Fibroblast of skin of abdomen (primary cell): Measurements from ENCODE around the gene GNG7.
"Not testable (repeated sequence)": the region's sequence is repeated elsewhere in the genome, so short reads cannot be mapped to it uniquely, and the experiment has no call there.

Experiments
- DNase-seq: peaks from one replicate; pipeline ENCODE4 v3.0.0-alpha.2; 2013

Gene GNG7

DNA sequence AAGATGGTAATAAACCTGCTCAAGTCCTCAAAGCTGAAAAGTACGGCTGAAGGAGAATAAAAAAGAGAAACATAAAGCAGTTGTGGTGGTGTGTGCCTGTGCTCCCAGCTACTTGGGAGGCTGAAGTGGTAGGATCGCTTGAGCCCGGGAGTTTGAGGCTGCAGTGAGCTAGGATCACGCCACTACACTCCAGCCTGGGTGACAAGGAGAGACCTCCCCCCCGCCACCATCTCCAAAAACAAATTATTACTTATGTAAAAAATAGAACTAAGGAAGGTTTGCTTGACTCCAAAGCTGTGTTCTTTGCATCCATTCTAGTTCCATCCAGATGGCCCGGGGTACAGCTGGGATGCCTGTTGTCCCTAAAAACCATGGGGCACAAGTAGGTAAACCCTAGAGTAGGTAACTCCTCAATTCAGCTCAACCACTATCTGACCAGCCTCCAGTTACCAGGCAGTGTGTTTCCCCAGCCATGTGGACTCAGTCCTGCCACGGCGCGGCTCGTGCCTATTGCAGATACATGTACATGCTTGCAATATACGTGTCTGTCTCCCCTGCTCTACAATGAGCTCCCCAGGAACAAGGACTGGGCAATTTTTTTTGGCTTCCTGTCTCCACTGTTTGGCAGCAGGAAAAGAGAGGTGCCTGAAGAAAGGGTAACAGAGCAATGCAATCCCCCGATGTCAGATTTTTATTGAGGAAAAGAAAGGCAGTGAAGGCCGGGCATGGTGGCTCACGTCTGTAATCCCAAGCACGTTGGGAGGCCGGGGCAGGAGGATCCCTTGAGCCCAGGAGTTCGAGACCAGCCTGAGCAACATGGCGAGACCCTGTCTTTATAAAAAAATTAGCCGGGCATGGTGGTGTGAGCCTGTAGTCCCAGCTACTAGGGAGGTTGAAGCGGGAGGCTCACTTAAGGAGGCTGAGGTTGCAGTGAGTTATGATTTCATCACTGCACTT lies 101.3 kb downstream of the GNG7 start:
- DNase-seq, result no peak

DNA sequence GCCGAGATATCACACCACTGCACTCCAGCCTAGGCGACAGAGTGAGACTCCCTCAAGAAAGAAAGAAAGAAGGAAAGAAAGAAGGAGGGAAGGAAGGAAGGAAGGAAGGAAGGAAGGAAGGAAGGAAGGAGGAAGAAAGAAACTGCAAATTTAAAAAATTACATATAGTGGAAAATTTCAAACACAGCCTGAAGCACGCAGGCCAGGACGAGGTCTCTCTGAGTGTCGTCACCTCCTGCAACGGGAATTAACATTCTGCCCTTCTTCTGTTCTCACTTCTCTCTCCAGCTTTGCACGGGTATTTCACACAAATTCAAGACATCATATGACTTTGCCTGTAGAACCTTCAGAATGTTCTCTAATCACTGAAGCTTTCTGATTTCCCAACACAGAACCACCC lies 108.2 kb downstream of the GNG7 start:
- DNase-seq, result no peak

DNA sequence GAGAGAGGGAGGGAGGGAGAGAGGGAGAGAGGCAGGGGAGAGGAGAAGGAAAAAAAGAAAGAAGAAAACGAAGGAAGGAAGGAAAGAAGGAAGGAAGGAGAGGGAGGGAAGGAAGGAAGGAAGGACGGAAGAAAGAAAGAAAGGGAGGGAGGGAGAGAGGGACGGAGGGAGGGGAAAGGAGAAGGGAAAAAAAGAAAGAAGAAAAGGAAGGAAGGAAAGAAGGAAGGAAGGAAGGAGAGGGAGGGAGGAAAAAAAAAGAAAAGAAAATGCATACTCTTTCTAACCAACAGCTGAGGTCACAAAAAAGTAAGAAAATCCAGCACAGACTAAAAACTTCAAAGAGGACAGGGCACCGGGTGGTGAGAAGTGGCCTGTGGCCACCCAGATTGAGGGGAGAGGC lies 109.7 kb downstream of the GNG7 start:
- DNase-seq, result no peak

DNA sequence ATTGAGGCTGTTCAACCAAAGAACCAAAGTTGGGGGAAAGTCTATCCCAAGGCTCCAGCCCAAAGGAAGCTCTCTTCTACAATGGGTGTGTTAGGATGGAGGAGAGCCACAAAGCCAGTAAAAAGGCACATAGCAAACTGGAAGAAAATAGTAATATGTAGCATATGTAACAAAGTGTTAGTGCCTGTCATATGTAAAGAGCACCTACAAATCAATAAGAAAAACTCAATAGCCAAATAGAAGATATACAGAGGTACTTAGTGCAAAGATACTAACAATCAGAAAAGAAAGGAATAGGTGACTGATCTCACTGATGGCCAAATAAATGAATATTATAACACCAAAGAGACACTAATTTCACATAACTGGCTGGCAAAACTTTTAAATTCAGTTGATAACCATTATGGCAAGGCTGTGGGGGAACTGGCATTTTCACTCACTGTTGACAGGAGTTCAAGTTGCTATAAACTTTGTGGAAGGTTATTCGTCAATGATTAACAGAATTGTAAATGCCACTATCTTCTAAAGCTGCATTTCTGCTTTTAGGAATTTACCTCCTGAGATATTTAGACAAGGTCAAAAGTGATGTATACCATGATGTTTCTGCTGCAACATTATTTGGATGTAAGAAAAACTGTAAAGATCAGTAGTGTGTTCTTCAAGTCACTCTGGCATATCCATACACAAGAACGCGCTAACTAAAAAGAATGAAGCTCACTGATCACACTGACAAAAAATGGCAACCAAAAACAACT lies 110.8 kb downstream of the GNG7 start:
- DNase-seq, result no peak

DNA sequence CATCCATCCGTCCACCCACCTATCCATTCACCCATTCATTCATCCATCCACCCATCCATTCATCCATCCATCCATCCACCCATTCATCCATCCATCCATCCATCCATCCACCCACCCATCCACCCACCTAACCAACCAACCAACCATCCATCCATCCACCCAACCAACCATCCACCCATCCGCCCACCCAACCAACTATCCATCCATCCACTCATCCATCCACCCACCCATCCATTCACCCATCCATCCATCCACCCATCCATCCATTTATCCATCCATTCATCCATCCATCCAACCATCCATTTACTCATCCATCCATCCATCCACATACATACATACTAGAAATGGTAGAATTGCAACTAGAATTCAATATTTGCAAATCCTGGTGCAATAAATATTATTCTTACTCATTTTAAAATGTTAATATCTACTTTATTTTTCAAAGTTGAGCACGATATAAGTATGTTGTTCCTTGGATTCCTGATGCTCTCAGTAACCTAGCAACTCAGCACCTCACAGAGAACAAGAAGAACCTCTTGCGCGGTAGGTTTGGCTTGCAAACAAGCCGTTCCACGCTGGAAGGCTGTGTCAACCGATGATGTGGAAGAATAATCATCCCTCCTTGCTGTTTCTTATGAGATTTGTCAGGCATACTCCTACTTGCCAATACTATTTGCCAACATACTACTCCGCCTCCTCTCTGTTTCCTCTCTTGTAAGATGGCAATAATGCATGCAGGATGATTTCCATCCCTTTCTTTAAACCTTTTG lies 111.7 kb downstream of the GNG7 start:
- no peak for DNase-seq

DNA sequence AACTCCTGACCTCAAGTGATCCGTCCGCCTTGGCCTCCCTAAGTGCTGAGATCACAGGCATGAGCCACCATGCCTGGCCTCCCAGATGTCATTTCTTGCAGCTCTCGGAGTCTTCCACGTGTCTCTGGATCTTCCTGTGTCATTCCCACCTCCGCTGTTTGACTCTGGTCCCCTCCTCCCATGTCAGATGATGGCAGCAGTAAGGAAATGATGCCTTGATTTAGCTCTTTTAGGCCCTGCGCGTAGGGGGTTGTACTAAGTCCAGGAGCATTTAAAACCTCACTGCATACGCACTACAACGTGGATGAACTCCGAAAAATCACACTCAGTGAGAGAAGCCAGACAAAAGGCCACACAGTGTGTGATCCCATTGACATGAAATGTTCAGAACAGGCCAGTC lies 113.1 kb downstream of the GNG7 start:
- DNase-seq, result no peak

DNA sequence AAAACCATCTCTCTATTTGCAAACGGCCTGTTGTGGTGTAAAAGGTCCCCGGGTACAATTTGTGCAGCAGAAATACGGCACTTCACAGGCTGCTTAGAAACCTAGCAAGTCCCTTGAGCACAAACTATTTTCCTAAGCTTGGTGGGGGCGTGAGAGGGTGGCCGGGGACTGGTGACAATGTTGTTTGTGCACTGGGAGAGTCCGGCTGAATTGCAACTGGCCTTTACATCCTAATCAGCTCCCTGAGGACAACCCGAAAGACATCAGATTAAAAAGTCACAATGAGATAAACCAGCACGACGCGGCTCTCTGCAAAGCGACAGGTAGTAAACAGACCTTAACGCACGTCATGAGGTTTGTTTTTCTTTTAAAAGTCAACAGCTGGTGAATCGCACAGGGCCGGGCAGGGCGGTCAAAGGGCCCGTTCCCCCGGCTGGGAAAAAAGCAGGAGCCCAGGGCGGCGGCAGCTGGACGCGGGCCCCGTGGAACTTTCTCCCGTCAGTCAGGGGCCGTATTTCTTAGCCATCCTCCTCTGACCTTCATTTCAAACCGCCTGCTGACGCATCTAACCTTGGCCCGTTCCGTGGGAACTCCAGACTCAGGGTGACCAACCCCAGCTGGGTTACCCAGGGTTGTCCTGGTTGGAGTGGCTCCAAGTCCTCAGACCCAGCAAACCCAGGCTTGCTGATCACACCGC lies 114.3 kb downstream of the GNG7 start:
- no peak for DNase-seq

DNA sequence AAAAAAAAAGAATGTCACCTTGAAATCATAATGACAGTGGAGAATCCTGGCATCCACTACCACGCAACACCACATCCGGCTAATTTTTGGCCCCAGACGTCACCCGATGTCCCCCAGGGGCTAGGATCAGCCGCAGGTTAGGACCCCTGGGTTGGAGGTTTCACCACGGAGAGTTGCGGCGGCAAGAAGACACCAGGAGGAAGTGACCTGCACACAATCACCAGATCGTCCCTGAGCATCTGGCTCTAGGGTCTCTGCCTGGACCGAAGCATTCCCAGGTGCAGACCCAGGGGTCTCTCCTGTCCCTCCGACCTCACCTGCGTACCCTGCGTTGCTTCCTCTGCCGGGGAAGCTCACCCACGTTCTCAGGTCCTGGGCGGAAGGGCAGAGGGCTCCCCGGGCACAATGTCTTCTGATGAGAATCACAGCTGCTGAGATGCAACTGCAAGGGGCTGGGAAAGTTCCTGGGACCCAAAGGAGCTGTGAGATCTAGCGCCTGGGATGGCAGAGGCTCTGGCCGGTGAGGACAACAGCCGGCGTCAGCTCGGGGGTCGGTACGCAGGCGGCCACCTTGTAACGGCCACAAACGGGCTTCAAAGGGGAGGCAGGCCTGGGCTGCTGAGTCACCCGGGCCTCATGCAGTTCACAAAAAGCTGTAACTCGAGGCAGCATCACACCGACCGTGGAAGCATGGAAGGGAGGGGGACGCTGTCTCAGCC lies 115.3 kb downstream of the GNG7 start:
- DNase-seq, result peak; percentile 29

DNA sequence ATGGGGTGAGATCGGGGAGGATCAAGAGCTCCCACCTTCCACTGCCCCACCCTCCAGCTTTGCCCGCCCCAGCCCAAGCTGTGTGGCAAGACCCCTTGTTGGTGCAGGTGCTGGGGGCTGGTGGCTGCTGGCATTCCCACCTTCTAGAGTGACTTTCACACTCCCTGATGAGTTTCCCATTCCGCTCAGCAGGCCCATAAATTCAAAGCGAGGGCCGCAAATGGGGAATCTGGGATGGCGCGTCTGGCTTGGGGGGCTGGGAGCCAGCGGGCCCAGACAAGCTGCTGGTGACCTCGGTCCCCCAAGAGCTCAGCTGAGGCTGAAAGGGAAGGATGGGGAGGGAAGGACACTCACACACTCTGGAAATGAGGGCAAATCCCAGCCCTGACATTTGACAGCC lies 116.3 kb downstream of the GNG7 start:
- DNase-seq, result no peak

DNA sequence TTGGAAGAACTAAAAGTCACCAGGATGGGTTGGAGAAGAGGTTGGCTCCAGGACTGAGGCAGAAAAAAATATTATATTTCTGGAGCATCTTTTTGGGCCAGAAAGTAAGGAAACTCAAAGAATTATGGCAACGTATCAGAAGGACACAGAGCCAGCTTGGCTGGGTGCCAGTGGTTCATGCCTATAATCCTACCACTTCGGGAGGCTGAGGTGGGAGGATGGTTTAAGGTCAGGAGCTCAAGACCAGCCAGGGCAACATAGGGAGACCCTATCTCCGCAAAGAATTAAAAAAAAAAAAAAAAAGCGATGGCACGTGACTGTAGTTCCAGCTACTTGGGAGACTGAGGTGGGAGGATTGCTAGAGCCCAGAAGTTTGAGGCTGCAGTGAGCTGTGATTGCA lies 118.5 kb downstream of the GNG7 start:
- DNase-seq, result no peak

DNA sequence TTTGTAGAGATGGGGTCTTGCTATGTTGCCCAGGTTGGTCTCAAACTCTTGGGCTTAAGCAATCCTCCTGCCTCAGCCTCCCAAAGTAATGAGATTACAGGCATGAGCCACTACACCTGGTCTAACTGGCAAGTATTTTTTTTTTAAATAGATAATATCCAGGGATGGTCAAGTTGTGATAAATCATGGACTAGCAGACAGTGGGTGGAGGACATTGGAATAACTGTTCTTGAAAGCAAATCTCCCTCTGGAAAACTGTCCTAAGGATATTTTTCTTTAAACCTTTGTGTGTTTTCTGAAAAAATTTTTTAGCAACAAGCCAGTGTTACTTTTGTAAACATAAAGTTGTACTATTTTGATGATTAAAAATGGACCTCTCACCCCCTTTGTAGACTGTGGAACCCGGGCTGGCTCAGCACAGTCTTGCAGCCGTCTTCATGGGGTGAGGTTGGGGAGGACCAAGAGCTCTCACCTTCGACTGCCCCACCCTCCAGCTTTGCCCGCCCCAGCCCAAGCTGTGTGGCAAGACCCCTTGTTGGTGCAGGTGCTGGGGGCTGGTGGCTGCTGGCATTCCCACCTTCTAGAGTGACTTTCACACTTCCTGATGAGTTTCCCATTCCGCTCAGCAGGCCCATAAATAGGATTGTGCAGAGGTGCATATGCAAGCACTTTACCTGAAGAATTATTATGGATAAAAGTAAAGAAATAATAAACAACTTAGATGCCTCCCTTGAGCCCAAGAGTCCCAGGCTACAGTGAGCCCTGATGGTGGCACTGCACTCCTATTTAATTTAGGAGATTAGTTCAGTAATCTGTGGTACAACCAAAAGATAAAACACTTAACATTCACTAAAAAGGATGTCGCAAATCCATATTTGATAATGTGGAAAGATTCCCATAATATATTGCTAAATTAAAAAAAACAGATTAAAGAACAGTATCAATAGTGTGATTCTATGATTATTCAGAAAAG lies 119.2 kb downstream of the GNG7 start:
- no peak for DNase-seq

DNA sequence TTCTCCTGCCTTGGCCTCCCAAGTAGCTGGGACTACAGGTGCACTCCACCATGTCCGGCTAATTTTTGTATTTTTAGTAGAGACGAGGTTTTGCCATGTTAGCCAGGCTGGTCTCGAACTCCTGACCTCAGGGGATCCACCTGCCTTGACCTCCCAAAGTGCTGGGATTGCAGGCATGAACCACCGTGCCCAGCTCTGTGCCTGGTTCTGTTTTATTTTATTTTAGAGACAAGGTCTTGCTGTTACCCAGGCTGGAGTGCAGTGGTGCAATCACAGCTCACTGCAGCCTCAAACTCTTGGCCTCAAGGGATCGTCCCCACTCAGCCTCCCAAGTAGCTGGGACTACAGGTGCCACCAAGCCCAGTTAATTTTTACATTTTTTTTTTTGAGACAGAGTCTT lies 122.1 kb downstream of the GNG7 start:
- not testable (repeated sequence) for DNase-seq

DNA sequence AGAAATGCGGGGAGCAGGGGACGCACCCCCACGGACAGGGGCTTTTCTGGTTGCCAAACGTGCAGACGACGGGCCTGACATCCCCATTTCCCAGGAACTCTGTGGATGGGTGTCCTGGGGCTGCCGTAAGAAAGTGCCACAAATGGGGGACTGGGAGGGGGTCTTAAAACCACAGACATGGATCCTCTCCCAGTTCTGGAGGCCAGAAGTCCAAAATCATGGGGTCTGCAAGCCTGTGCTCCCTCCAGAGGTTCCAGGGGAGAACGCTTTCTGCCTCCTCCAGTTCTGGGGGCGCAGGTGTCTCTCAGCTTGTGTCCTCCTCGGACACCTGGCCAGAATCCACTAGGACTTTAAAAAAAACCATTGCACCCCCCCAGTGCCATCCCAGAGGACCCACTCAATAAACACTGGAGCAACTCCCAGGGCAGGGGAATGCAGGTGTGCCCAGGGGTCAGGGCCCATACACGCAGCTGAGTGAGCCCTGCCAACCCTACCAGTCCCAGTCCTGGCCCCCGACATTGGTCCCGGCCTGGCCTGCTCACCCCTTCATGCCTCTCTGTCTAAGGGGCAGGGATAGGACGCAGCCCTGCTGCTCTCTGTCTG lies 122.7 kb downstream of the GNG7 start:
- DNase-seq, result no peak

DNA sequence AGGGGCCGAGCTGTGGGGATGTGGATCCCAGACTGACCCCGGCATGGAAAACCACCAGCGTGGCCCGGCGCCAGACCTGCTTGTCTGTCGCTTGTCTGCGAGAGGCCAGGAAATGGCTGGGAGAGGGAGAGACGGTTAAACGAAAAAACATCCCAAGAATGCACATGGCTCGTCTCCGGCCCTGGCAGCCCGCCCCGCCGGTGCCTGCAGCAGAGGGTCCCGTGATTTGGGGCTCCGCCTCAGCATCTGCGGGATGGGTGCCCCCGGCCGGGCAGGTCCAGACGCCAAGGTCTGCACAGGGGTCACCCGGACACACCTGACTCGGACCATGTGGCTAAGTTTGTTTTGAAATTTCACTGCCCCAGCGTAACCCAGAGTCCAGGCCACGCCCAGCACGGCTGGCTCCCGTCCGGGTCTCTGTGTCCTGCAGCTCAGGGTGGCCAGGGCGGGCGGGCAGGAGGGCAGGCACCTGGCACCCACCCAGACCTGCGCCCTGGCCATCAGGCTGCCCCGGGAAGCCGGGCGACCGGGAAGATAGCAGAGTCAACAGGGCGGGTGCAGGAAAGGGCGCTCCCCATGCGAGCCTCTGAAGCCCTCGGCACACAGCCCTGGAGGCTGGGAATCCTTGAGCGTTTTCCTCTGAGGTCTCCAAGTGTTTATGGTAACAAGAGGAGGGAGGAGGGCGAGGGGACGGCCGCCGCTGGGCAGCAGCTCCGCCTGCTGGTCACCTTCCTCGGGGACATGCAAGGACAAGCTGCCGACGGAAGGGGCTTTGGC lies 123.4 kb downstream of the GNG7 start:
- DNase-seq, result peak; percentile 94

DNA sequence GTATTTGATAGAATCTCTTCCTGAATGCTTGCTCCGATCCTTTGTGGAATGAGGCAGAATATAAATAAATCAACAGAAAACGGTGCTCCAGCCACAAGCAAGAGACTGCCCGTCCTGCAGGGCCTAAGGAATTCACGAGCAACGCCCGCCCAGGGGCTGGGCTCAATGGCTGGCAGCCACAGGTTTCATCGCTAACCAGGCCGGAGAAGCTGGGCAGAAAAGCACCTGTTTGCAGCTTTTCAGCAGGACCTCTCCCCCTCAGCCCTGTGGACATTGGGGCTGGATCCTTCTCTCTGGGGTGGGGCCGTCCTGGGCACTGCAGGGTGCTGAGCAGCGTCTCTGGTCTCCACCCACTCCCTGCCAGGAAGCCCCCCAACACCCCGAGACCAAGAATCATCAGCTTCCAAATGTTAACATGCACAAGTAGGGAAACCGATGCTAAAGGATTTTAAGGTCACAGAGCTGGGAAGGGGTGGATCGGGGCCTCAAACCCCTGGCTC lies 124.1 kb downstream of the GNG7 start:
- DNase-seq, result peak; percentile 85

DNA sequence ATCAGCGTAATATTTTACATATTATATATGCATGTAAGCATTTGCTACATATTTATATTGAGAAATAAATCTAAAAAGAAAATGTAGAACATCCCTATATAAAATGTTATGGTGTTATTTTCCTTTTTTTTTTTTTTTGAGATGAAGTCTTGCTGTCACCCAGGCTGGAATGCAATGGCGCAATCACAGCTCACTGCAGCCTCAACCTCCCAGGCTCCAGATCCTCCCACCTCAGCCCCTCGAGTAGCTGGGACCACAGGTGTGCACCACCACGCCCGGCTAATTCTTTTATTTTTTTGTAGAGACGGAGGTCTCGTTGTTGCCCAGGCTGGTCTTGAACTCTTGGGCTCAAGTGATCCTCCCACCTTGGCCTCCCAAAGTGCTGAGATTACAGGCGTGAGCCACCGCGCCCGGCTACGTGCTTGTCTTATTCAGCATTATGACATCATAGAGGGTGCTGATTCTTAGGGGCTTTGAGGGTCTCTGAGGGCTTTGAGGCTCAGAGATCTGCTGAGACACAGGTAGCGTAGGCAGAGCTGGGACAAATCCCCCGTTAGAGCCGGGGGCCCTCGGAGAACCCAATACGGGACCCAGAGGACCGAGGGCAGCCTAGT lies 124.7 kb downstream of the GNG7 start:
- DNase-seq, result peak; percentile 21

DNA sequence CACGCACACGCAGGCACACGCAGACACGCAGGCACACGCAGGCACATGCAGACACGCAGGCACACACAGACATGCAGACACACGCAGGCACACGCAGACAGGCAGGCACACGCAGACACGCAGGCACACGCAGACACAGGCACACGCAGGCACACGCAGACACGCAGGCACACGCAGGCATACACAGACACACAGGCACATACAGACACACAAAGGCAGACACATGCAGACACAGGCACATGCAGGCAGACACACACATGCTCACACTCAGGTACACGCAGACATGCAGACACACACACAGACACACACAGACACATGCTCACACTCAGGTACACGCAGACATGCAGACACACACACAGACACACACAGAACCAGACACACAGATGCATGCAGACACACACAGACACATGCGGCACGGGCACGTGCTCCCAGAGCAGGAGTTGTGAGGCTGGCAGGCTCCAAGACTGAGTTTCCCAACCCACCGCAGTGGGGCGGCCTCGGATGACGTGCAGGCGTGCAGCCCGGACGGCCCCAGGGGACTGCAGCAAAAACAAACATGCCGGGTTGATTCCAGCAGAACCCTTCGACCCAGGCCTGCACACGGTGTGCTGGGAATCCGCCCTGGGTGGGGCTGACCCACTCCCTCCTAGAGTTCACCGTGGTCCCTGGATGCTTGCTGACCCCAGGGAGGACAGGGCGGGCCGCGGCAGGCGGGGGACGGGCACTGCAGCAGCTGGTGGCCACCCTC lies 126.6 kb downstream of the GNG7 start:
- peak; percentile 64 for DNase-seq
